ENCODE measurements around the gene SUZ12. TPM values are rescaled to one million over a fixed set of nuclear protein-coding genes. Genes with fewer than 3 reads are reported as not detected.
"Not testable (repeated sequence)": the region's sequence is repeated elsewhere in the genome, so short reads cannot be mapped to it uniquely, and the experiment has no call there.

SUZ12 gene
- total RNA-seq, 1 donor from 2014 or later: 58.8 TPM

DNA sequence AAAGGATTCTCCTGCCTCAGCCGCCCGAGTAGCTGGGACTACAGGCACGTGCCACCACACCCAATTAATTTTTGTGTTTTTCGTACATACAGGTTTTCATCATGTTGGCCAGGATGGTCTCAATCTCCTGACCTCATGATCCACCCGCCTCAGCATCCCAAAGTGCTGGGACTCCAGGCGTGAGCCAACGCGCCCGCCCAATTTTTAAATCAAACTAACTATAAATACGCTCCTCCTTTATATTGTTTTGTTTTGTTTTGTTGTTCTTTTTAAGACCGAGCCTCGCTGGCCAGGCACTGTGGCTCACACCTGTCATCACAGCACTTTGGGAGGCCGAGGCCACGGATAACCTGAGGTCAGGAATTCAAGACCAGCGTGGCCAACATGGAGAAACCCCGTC lies 33.4 kb upstream of the SUZ12 start:
- peaks cover 28% of the 10 kb centered on the region for H3K79me2 ChIP-seq (ENCODE audit: low read depth)
- no peak overlapping the region for H3K27ac Mint-ChIP-seq

DNA sequence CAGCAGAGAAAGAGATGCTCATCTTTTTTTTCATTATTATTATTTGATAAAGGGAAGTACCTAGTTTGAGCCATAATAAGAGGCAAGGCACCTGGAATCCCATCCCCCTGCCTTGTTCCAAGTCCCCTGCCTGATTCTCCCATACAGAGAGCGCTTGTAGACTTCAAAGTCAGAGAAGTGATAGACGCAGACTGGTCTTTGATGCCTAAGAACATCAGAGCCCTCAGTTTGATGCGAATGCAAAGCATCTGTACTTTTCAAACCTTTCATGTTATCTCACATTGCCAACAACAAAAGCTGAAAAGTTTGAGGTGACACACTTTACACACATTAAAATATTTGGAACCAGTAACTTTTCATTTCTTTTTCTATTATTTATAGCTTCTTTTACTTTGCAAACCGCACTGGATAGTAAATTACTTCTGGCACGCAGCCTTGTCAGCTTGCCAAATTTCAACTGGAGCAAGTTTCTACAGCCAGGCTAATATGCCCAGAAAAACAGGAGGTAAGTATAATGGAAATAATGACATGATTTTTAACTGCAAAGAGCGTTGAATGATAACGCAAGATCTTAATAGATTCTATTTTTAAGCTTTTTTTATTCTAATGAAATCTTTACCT lies 29.4 kb upstream of the SUZ12 start:
- H3K27ac ChIP-seq: no peak overlapping the region
- no peaks in the 10 kb centered on the region for H3K9me3 Mint-ChIP-seq
- no peak overlapping the region for H3K4me3 ChIP-seq
- H3K27ac Mint-ChIP-seq: no peak overlapping the region
- H3K4me2 ChIP-seq: no peak overlapping the region
- no peak overlapping the region for H3K9ac ChIP-seq
- H3K4me3 Mint-ChIP-seq: no peak overlapping the region
- H3K27me3 ChIP-seq: no peaks in the 10 kb centered on the region
- TF ChIP-seq, protein P1, sequence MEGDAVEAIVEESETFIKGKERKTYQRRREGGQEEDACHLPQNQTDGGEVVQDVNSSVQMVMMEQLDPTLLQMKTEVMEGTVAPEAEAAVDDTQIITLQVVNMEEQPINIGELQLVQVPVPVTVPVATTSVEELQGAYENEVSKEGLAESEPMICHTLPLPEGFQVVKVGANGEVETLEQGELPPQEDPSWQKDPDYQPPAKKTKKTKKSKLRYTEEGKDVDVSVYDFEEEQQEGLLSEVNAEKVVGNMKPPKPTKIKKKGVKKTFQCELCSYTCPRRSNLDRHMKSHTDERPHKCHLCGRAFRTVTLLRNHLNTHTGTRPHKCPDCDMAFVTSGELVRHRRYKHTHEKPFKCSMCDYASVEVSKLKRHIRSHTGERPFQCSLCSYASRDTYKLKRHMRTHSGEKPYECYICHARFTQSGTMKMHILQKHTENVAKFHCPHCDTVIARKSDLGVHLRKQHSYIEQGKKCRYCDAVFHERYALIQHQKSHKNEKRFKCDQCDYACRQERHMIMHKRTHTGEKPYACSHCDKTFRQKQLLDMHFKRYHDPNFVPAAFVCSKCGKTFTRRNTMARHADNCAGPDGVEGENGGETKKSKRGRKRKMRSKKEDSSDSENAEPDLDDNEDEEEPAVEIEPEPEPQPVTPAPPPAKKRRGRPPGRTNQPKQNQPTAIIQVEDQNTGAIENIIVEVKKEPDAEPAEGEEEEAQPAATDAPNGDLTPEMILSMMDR (IDR thresholded peaks at IDR 0.05): no peak
- TF ChIP-seq EZH2phosphoT487 (IDR thresholded peaks at IDR 0.05) (no peak), EZH2 (IDR thresholded peaks at IDR 0.05) (no peak)
- H3F3A ChIP-seq (ENCODE audit: low read depth): no peaks in the 10 kb centered on the region
- H3K36me3 ChIP-seq: no peaks in the 10 kb centered on the region
- H4K20me1 ChIP-seq (ENCODE audit: low read depth): no peaks in the 10 kb centered on the region
- DNase-seq (ENCODE audit: low spot score): no peak
- H3K9me3 ChIP-seq (ENCODE audit: low read depth): no peaks in the 10 kb centered on the region
- H3K4me1 Mint-ChIP-seq: peaks cover 16% of the 10 kb centered on the region
- H3K27me3 Mint-ChIP-seq (ENCODE audit: insufficient read depth, low read depth): peaks cover 5% of the 10 kb centered on the region
- no peak overlapping the region for H2AFZ ChIP-seq (replicated peaks)
- H3K36me3 Mint-ChIP-seq: no peaks in the 10 kb centered on the region
- no peaks in the 10 kb centered on the region for H3K4me1 ChIP-seq
- H3K79me2 ChIP-seq (ENCODE audit: low read depth): no peaks in the 10 kb centered on the region

More for the DNA sequence above, 33.4 kb upstream of the SUZ12 start:
- Histone ChIP-seq H3K27ac (no peak overlapping the region), H3K4me1 (peaks cover 4% of the 10 kb centered on the region), H3K9me3 (ENCODE audit: low read depth) (no peaks in the 10 kb centered on the region), H3K27me3 (no peaks in the 10 kb centered on the region), H3K36me3 (no peaks in the 10 kb centered on the region), H3K4me2 (no peak overlapping the region), H3K9ac (no peak overlapping the region), H2AFZ (replicated peaks) (no peak overlapping the region), H3K4me3 (no peak overlapping the region), H3F3A (ENCODE audit: low read depth) (peaks cover 9% of the 10 kb centered on the region), H4K20me1 (ENCODE audit: low read depth) (peaks cover 9% of the 10 kb centered on the region)
- TF ChIP-seq EZH2 (IDR thresholded peaks at IDR 0.05): no peak
- Mint-ChIP-seq H3K36me3 (no peaks in the 10 kb centered on the region), H3K27me3 (ENCODE audit: insufficient read depth, low read depth) (peaks cover 5% of the 10 kb centered on the region), H3K9me3 (no peaks in the 10 kb centered on the region), H3K4me1 (peaks cover 15% of the 10 kb centered on the region), H3K4me3 (no peak overlapping the region)
- DNase-seq (ENCODE audit: low spot score): no peak

DNA sequence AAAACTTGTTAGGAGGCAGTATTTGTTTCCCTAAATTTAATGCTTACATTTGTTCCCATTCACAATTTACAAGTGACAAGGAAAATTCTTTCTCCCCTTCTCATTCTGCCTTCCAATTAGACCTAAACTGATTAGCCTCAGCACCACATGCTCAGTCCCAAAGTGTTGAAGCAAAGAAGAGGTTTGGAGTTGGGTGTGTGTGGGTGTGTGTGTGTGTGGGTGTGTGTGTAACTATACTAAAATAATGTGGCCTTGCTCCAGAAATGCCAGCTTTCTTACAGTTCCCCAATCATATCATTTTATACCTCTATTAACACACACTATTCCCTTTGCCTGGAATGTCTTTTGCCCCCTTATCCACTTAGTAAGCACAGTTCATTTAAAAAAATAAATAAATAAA lies 28.4 kb upstream of the SUZ12 start:
- no peak overlapping the region for H2AFZ ChIP-seq (replicated peaks)
- H3K4me3 Mint-ChIP-seq: no peak overlapping the region

DNA sequence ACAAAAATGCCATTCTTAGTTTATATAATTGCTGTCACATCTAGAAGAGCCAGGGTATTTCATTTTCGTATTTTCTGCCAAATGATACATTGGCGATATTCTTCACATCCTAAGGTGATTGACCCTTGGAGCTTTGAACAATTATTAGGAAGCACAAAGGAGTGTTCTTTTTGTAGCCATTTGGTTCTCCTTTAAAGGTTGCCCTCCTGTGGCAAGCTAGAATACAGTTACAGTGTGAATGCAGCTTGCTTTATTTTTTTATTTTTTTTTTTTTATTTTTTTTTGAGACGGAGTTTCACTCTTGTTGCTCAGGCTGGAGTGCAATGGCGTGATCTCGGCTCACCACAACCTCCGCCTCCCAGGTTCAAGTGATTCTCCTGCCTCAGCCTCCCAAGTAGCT lies 24.1 kb upstream of the SUZ12 start:
- H3K27ac Mint-ChIP-seq; H3K79me2 ChIP-seq (ENCODE audit: low read depth); DNase-seq (ENCODE audit: low spot score); H3K4me3 ChIP-seq; H3K9ac ChIP-seq; H3K27me3 ChIP-seq; H2AFZ ChIP-seq (replicated peaks); H3K4me1 ChIP-seq; H3K9me3 ChIP-seq (ENCODE audit: low read depth); H3K27me3 Mint-ChIP-seq (ENCODE audit: insufficient read depth, low read depth); H4K20me1 ChIP-seq (ENCODE audit: low read depth); H3K27ac ChIP-seq; H3K4me1 Mint-ChIP-seq; H3K4me2 ChIP-seq; H3K36me3 Mint-ChIP-seq; H3K9me3 Mint-ChIP-seq; H3F3A ChIP-seq (ENCODE audit: low read depth); H3K4me3 Mint-ChIP-seq; H3K36me3 ChIP-seq: not testable (repeated sequence)

More for the DNA sequence above, 28.4 kb upstream of the SUZ12 start:
- Histone ChIP-seq H4K20me1 (ENCODE audit: low read depth) (no peaks in the 10 kb centered on the region), H3K79me2 (ENCODE audit: low read depth) (no peaks in the 10 kb centered on the region), H3K4me1 (no peaks in the 10 kb centered on the region), H3K9ac (no peak overlapping the region), H3K4me3 (no peak overlapping the region), H3K27me3 (no peaks in the 10 kb centered on the region), H3K36me3 (no peaks in the 10 kb centered on the region), H3K27ac (no peak overlapping the region), H3K9me3 (ENCODE audit: low read depth) (no peaks in the 10 kb centered on the region), H3F3A (ENCODE audit: low read depth) (no peaks in the 10 kb centered on the region), H3K4me2 (no peak overlapping the region)
- DNase-seq (ENCODE audit: low spot score): no peak
- Mint-ChIP-seq H3K9me3 (no peaks in the 10 kb centered on the region), H3K27me3 (ENCODE audit: insufficient read depth, low read depth) (peaks cover 5% of the 10 kb centered on the region), H3K4me1 (peaks cover 16% of the 10 kb centered on the region), H3K36me3 (no peaks in the 10 kb centered on the region), H3K27ac (no peak overlapping the region)
- TF ChIP-seq, protein P1 (IDR thresholded peaks at IDR 0.05): no peak
- no peak for TF ChIP-seq EZH2 (IDR thresholded peaks at IDR 0.05)
- no peak for TF ChIP-seq EZH2phosphoT487 (IDR thresholded peaks at IDR 0.05)

Measured in neural progenitor cell (in vitro differentiated cells).